Liver (tissue), 3 donors: ENCODE measurements around the gene ACSF2.

Experiments
- ATF3 ChIP-seq: IDR thresholded peaks from 2 replicates; pipeline ENCODE4 v1.6.1; 2016; ENCODE audit warnings: antibody characterized with exemption
- CTCF ChIP-seq: fragments of 150-350 bp; IDR thresholded peaks from 2 replicates; pipeline ENCODE4 v1.5.1; 2017; ENCODE audit warnings: improper control_type of control experiment, low read depth, low read length; ENCODE audit not compliant: missing input control
- EGR1 ChIP-seq, 2 donors: IDR thresholded peaks; 2 replicates each; pipeline ENCODE4 v1.6.1; 2016 to 2018; ENCODE audit warnings: antibody characterized with exemption in 2 of 2, low read depth in 2 of 2
- FOXA1 ChIP-seq: IDR thresholded peaks from 2 replicates; pipeline ENCODE4 v1.6.1; 2016; ENCODE audit warnings: antibody characterized with exemption
- MAX ChIP-seq: IDR thresholded peaks from 2 replicates; pipeline ENCODE4 v1.6.1; 2016; ENCODE audit warnings: antibody characterized with exemption
- RAD21 ChIP-seq, 2 donors: IDR thresholded peaks; 2 replicates each; pipeline ENCODE4 v1.6.1; 2016; ENCODE audit warnings: antibody characterized with exemption in 2 of 2, mild to moderate bottlenecking in 2 of 2
- REST ChIP-seq: IDR thresholded peaks from 2 replicates; pipeline ENCODE4 v1.6.1; 2016; ENCODE audit warnings: antibody characterized with exemption, mild to moderate bottlenecking
- RXRA ChIP-seq, 2 donors: IDR thresholded peaks; 2 replicates each; pipeline ENCODE4 v1.6.1; 2017 to 2018; ENCODE audit warnings: antibody characterized with exemption in 2 of 2, mild to moderate bottlenecking in 1 of 2
- TAF1 ChIP-seq: conservative IDR thresholded peaks from 2 replicates; pipeline ENCODE4 v1.6.1; 2016; ENCODE audit warnings: antibody characterized with exemption, mild to moderate bottlenecking
- YY1 ChIP-seq: IDR thresholded peaks from 2 replicates; pipeline ENCODE4 v1.6.1; 2016; ENCODE audit warnings: antibody characterized with exemption, mild to moderate bottlenecking
- donor health status: healthy.
- donor health status: healthy.

GRCh38 chr17:50482110-50482509 lies 56.1 kb downstream of the ACSF2 start:
- TF ChIP-seq TAF1 (no peak), CTCF (no peak), REST (no peak), ATF3 (no peak), FOXA1 (no peak), MAX (no peak), YY1 (no peak), EGR1 (IDR thresholded peaks at IDR 0.05; ENCODE audit: low read depth in 2 of 2) (no peak), RAD21 (IDR thresholded peaks at IDR 0.05) (no peak), RXRA (IDR thresholded peaks at IDR 0.05) (no peak)
